Measurements from ENCODE around the gene SF3B3. TPM values are rescaled to one million over a fixed set of nuclear protein-coding genes. Genes with fewer than 3 reads are reported as not detected.

The SF3B3 gene
- total RNA-seq, 1 donor from 2014 or later = 631 TPM

GRCh38 chr16:70484867-70485266 lies 38.7 kb upstream of the SF3B3 start:
- Mint-ChIP-seq H3K9me3 (no peaks in the 10 kb centered on the region), H3K27ac (ENCODE audit: unreplicated experiment) (no peak overlapping the region), H3K4me1 (no peaks in the 10 kb centered on the region), H3K4me3 (no peak overlapping the region), H3K27me3 (ENCODE audit: low read depth) (no peaks in the 10 kb centered on the region), H3K36me3 (ENCODE audit: low read depth) (peaks cover 3% of the 10 kb centered on the region)
- DNase-seq (ENCODE audit: low read depth, low spot score) = no peak
- TF ChIP-seq CTCF (conservative IDR thresholded peaks at IDR 0.05) = no peak

- no peak overlapping the region for H3K4me3 Mint-ChIP-seq
- no peaks in the 10 kb centered on the region for H3K9me3 Mint-ChIP-seq
- TF ChIP-seq CTCF (conservative IDR thresholded peaks at IDR 0.05) = no peak
Measured at GRCh38 chr16:70490261-70490660, 33.4 kb upstream of the SF3B3 start.

GRCh38 chr16:70493802-70494201 lies 29.8 kb upstream of the SF3B3 start:
- H3K27ac Mint-ChIP-seq (ENCODE audit: unreplicated experiment) = no peak overlapping the region
- DNase-seq (ENCODE audit: low read depth, low spot score) = no peak
- H3K9me3 Mint-ChIP-seq = no peaks in the 10 kb centered on the region
- H3K36me3 Mint-ChIP-seq (ENCODE audit: low read depth) = peaks cover 2% of the 10 kb centered on the region
- no peak for TF ChIP-seq CTCF (conservative IDR thresholded peaks at IDR 0.05)
- H3K4me1 Mint-ChIP-seq = no peaks in the 10 kb centered on the region
- H3K27me3 Mint-ChIP-seq (ENCODE audit: low read depth) = no peaks in the 10 kb centered on the region
- H3K4me3 Mint-ChIP-seq = no peak overlapping the region

More at GRCh38 chr16:70490261-70490660, 33.4 kb upstream of the SF3B3 start:
- no peaks in the 10 kb centered on the region for H3K4me1 Mint-ChIP-seq
- H3K36me3 Mint-ChIP-seq (ENCODE audit: low read depth) = peaks cover 5% of the 10 kb centered on the region
- DNase-seq (ENCODE audit: low read depth, low spot score) = no peak
- no peak overlapping the region for H3K27ac Mint-ChIP-seq (ENCODE audit: unreplicated experiment)
- H3K27me3 Mint-ChIP-seq (ENCODE audit: low read depth) = no peaks in the 10 kb centered on the region

- Mint-ChIP-seq H3K4me1 (no peaks in the 10 kb centered on the region), H3K4me3 (no peak overlapping the region), H3K9me3 (no peaks in the 10 kb centered on the region), H3K27me3 (ENCODE audit: low read depth) (no peaks in the 10 kb centered on the region), H3K27ac (ENCODE audit: unreplicated experiment) (no peak overlapping the region), H3K36me3 (ENCODE audit: low read depth) (peaks cover 2% of the 10 kb centered on the region)
- no peak for DNase-seq (ENCODE audit: low read depth, low spot score)
- no peak for TF ChIP-seq CTCF (conservative IDR thresholded peaks at IDR 0.05)
Measured at GRCh38 chr16:70494202-70494770, 29.3 kb upstream of the SF3B3 start.

GRCh38 chr16:70494777-70495176 lies 28.8 kb upstream of the SF3B3 start:
- DNase-seq (ENCODE audit: low read depth, low spot score) = no peak
- no peaks in the 10 kb centered on the region for H3K27me3 Mint-ChIP-seq (ENCODE audit: low read depth)
- peaks cover 2% of the 10 kb centered on the region for H3K36me3 Mint-ChIP-seq (ENCODE audit: low read depth)
- no peaks in the 10 kb centered on the region for H3K4me1 Mint-ChIP-seq
- H3K27ac Mint-ChIP-seq (ENCODE audit: unreplicated experiment) = no peak overlapping the region
- H3K9me3 Mint-ChIP-seq = no peaks in the 10 kb centered on the region
- no peak for TF ChIP-seq CTCF (conservative IDR thresholded peaks at IDR 0.05)
- H3K4me3 Mint-ChIP-seq = no peak overlapping the region
